GM19035 (cell line): ENCODE results near the gene RBCK1.
A peak's percentile ranks its signal among the peaks of the same experiment; 100 is the strongest.

Experiments
- ATAC-seq: cut with Tn5 transposase; IDR thresholded peaks from one replicate; pipeline ENCODE4 v1.9.1; 2021; ENCODE audit not compliant: unreplicated experiment

The RBCK1 gene

DNA sequence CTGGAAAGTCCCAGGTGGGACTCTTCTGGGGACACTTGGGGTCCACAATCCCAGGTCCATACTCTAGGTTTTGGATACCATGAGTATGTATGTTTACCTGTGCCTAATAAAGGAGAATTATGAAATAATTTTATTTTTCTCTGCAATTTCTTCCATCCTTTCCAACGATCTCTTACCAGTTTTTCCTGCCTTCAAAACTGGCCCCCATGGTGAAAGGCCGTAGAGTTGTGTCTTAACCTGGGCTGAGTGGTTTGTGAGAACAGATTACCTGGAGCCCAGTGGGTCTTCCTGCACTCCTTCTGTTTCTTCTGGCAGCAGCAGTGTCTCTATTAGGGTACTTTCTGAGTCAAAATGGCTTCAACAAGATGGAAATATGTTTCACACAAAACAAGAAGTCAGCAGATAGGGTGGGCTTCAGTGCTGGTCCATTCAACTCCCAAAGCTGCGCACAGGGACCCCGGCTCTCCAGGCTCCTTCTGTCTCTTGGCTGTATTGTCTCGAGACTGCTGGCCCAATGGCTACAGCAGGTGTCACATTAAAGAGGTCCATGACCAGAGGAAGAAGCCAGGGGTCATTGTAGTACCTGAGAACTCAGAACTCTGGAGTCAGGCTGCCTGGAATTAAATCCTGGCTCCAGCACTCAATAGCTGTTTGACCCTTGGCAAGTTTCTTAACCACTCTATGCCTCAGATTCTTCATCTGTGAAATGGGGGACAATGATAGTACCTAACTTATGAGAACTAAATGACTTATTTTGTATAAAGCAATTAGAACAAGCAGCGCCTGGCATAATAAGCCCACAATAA, 10.5 kb upstream of the RBCK1 start:
- no peak for ATAC-seq

DNA sequence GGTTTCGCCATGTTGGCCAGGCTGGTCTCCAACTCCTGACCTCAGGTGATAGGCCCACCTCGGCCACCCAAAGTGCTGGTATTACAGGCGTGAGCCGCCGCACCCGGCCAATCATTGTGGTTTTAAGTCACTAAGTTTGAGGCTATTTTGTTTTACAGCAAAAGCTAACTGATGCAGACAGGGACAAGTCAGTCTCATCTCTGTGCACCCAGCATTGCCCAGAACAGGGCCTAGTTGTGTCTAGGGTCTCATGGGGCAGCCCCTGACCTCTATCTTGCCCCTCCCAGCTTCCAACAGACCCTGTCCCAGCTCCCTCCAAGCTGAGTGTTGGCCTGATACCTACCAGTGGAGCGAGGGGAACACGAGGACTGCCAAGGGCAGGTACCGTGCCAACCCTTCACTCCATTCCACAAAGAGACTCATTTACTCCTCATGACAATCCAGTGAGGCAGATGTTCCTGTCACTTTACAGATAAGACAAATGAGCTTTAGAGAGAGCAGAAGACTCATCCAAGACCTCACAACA, 8.9 kb upstream of the RBCK1 start:
- ATAC-seq = no peak

DNA sequence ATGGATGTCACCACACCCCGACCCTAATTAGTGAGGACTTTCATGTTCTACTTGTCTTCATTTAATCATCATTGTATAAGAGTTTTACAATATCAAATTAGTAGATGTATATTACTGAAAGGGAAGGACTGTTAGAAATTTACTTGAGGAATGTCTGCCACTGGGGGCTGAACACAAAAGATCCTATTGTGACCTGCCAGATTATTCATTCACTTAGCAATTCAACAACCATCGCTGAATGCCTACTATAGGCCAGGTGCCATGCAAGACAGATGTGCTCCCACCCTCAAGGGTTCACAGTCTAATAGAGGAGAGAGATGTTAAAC, 8.0 kb upstream of the RBCK1 start:
- ATAC-seq = no peak

DNA sequence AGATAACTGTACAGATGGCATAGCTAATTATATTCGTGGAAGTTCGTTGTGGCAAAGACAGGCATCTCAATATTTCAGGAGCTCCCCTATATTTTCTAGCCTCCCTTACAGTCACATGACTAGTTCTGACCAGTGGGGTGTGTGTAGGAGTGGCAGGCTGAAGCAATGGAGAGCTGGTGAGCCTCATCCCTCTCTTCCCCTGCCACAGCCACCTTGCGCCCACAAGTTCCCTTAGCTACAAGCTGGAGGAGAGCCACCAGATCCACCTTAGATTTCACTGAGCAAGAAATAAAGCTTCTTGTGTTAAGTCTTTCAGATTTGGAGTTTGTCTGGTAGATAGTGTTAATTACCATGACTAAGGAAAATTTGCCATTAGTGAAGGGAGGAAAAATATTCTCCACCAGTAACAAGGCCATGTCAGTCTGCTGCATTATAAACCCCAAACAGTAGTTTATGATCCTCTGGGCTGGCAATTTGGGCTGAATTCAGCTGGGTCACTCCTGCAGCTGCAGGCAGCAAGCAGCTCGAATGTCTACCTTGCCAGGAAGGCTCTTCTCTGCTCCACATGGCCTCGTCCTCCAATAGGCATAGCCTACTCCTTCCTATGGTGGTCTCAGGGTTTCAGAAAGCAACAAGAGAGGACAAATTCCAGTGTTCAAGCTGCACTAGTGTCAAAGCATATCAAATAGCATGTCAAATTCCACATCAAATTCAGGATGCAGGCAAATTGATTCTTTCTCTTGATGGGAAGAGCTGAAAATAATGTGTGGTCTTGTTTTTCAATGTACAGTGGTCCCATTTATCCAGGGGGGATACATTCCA, 7.4 kb upstream of the RBCK1 start:
- ATAC-seq = no peak

DNA sequence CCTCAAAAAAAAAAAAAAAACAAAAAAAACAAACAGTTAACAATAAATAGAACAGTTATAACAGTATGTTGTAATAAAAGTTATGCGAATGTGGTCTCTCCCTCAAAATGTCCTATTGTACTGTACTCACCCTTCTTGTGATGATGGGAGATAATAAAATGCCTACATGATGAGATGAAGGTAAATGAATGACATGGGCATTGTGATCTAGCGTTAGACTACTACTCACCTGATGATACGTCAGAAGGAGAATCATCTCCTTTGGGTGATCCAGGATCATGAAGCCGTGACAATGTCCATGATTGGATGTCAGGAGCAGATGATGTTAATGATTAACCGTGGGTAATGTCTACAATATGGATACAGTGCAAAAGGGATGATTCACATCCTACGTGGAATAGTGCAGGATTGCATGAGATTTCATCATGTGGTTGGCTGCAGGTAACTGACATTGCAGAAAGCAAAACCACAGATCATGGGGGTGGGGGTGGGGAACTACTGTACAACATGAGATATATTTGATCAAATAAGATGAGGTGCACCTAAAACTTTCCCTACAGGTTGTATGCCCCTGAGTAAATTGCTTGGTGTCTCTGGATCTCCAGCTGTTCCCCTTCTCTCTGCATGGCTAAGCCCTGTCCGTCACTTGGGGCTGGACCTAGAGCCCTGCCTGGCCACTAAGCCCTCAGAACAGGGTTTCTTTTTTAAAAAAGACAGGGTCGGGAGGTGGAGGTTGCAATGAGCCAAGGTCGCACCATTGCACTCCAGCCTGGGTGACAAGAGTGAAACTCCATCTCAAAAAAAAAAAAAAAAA, 6.2 kb upstream of the RBCK1 start:
- no peak for ATAC-seq

DNA sequence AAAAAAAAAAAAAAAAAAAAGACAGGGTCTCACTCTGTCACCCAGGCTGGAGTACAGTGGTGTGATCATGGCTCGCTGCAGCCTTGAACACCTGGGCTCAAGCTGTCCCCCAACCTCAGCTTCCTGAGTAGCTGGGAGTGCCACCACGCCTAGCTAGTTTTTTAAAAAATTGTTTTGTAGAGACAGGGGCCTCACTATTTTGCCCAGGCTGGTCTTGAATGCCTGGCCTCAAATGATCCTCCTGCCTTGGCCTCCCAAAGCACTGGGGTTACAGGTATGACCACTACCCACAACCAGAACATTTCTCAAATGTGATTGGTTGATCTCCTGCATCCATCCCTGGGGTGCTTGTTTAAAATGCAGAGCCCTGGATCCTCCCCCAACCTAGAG, 5.6 kb upstream of the RBCK1 start:
- no peak for ATAC-seq

DNA sequence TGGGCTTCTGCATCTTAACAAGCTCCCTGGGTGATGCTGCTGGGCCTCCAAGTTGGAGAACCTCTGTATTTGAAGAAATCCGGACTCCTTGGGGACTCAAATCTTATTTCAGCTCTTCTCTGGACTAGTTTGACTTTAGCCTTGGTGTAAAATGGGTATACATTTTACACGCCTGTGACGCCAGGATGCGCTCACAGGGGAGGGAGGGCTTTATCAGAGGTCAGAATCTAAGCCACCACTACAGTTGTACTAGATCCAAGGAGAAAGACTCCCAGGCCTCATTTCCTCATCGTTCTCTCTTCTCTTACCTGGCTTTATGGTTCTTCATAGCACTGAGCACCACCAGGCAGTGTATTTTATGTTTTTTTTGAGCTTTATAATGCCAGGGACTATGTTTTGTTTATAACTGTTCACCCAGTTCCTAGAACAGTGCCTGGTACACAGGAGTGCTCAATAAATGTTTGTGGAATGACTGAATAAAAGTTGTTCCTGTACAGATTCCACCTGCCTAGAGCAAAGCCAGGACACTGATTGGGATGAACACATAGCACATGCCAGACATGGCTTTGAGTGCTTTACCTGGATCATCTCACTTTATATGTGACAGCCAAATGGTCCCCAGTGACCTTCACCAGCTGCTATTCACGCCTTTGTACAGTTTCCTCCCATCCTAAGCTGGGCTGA, 5.1 kb upstream of the RBCK1 start:
- ATAC-seq = no peak

DNA sequence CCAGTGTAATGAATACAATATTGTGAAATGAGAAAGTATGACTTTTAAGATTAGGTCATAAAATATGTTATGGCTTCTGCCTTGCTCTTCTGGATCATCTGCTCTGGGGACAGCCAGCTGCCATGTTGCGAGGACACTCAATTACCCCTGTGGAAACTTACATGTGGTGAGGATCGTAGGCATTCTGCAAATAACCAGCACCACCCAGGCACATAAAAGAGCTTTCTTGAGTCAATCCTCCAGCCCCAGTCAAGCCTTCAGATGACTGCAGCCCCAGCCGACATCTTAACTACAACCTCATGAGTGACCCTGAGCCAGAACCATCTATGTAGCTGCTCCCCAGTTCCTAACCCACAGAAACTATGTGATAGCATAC, 4.5 kb upstream of the RBCK1 start:
- no peak for ATAC-seq

DNA sequence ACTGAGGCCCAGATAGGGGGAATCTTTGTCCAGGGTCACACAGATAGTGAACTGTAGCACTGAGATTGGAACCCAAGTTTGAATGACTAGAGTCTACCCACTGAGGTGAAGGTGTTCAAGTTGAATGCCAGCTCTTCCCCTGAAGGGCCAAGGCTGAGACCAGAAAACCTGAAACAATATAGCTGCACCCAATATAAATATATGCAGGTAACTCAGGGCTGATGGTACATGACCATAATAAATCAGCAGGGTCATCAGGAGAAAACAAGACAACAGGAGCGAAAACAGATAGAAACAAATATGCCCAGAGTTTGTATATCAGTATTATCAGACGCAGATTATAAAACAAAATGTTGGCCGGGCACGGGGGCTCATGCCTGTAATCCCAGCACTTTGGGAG, 4.0 kb upstream of the RBCK1 start:
- no peak for ATAC-seq

DNA sequence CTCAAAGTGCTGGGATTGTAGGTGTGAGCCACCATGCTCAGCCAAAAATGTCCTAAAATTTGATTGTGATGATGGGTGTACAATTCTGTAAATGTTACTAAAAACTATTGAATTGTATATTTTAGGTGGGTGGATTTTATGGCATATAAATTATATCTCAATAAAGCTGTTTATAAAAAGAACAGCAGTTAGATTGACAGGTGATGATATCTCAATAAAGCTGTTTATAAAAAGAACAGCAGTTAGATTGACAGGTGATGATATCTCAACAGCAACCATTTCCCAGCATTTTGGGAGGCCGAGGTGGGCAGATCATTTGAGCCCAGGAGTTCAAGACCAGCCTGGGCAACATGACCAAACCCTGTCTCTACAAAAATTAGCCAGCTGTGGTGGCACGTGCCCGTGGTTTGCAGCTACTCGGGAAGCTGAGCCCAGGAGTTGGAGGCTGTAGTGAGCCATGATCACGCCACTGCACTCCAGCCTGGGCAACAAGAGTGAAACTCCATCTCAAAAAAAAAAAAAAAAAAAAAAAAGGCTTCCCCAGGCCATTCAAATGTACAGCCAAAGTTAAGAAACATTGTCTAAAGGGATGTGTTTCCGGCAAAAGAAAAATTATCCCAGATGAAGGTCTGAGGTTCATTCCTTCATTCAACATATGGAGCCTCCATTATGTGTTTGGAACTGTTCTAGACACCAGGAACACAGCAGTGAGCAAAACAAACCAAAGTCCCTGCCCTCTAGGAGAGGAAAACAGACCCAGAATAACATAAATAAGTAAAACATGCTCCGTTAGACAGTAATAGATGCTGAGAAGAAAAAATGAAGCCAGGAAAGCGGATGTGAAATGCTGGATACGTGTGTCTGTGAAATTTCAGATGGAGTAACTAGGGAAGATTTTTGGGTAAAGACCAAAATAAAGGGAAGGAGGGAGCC, 1.6 kb upstream of the RBCK1 start:
- ATAC-seq = no peak

DNA sequence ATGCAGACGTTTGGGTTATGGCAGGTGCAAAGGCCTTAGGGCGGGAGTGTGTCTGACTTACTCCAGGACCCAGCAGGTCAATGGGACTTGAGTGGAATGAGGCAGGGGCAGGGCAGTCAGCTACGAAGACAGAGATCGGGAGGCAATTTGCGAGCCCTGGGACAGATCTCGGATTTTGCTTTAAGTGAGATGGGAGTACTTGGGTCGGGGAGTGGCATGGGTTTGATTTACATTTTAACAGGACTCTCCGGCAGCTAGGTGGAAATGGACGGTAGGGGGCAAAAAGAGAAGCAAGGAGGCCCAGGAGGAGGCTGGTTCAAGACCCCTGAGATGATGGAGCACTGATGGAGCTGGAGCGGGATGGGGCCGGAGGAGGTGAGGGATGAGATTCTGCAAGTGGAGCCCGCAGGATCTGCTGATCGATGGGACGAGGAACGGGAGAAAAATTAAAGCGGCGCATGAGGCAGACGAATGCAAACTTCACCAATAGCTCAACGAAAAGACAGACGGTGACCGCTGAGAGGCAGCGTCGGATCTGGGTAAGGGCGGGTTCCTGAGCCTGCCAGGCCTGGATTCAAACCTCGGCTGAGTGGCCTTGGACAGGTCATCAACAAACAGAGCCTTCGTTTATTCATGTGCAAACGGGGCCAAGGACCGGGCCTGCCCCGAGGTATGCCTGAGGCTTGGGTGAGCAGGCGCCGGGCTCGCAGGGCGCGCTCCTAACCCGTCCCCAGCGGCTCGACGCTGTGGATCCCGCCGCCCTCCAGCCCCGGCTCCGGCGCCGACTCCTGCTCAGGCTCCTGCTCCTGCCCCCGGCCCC, 756 bp upstream of the RBCK1 start:
- peak; percentile 66 for ATAC-seq

DNA sequence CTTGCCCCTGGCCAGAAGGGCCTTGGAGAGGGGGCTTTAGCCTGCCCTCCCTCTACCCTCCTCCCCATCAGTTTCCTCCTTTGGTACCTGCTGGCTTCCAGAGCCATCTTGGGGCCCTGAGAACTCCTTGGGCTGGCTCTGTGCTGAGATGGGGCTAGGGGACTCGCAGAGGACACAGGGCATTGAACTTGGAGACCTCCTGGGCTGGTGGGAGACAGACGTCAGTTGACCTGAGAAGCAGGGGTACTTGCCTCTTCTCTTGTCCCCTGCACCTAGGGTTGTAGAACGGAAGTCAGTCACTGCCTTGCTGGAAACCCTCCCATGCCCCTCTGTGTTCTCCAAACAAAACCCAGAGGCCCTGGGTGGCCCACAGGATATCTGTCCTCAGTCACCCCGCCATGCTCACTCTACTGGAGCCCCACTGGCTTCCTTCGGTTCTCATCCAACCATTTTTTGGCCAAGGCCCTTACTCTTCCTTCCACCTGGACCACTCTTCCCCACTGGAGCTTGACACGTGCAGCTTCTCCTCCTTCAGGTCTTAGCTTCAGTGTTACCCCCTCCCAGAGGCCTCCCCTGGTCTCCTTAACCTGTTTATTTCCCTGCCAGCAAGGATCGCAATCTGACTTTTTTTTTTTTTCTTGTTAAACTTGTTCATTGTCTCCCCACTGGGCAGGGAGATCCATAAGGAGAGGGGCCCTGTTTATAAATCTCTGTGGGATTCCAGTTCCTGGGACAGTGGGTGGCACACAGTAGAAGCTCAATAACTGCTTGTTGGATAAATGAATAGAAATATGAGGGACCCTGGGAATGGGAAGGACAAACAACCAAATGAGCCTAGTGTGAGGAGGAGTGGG, 971 bp downstream of the RBCK1 start:
- peak; percentile 16 for ATAC-seq

DNA sequence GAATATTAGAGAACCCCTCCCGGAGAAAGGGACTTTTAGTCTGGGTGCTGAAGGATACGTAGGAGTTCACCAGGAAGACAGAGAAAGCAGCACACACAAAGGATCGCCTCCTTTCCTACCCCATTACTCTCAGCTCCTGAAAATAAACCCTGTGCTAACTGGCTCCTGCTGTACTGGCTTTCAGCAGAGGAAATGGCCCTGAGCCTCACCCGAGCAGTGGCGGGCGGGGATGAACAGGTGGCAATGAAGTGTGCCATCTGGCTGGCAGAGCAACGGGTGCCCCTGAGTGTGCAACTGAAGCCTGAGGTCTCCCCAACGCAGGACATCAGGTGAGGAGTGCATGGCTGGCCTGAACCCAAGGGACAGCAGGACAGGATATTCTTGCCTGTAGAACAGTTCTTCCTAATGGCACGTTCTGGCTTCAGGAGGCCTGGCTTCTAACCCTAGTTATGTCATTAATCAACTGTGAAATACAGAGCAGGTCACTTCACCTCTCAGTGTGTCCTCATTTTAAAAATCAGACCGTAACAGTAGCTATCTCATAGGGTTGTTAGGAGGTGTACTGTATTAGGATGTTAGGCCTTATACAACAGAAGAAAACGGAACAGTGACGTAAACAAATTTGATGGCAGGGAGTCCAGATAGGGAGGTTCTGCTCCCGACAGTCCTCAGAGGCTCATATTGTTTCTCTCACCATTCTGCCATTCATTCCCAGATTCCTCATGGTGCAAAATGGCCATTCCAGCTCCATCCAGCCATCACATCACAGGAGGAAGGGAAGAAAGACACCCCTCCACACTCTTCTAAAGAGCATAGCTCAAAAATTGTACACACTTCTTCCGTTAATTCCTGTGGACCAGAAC, 1.8 kb downstream of the RBCK1 start:
- no peak for ATAC-seq

DNA sequence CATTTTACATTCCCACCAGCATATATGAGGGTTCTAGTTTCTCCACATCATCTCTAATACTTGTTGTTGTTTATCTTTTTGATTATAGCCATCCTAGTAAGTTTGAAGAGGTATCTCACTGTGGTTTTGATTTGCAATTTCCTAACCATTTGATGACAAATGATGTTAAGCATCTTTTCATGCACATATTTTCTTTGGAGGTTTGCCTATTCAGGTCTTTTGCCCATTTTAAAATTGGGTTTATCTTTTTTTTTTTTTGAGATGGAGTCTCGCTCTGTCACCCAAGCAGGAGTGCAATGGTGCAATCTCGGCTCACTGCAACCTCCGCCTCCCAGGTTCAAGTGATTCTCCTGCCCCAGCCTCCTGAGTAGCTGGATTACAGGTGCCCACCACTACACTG, 4.0 kb downstream of the RBCK1 start:
- no peak for ATAC-seq

DNA sequence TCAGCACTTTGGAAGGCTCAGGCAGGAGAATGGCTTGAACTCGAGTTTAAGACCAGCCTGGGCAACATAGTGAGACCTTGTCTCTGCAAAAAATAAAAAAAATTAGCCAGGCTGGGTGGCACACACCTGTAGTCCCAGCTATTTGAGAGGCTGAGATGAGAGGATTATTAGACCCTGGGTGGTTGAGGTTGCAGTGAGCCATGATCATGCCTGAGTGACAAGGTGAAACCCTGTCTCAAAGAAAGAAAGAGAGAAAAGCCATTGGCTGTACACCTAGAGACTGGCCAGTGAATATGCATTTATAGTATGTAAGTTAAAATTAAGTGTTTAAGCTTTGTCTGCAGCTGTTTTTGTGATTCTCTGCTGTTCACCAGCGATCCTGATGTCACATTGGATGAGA, 6.1 kb downstream of the RBCK1 start:
- no peak for ATAC-seq

DNA sequence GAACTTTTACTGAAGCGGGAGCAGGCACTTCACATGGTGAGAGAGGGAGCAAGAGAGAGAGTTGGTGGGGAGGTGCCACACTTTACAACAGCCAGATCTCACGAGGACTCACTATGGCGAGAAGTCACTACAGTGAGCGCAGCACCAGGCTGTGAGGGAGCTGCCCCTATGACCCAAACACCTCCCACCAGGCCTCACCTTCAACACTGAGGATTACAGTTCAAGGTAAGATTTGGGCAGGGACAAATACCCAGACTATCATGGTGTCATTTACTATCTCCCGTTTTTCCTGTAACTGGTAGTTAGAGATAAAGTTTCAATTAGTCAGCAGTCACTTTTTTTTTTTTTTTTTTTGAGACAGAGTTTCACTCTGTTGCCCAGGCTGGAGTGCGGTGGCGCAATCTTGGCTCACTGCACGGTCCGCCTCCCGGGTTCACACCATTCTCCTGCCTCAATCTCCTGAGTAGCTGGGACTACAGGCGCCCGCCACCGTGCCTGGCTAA, 7.8 kb downstream of the RBCK1 start:
- ATAC-seq = no peak
